Body of pancreas (tissue), 4 donors: Measurements from ENCODE around the gene PSD. TPM values are rescaled to one million over a fixed set of nuclear protein-coding genes. Genes with fewer than 3 reads are reported as not detected.

Experiments used
- ATAC-seq: fragments of 150-250 bp; one replicate; pipeline ENCODE4 v1.9.1; 2016
- DNase-seq, 4 donors: peaks; one replicate each; pipeline ENCODE4 v3.0.0-alpha.2; 2019
- H3K27ac ChIP-seq, 4 donors: fragments of 200-600 bp; sonication (generic); 1 replicate in 3 of 4; 2 replicates in 1 of 4; pipeline versions ENCODE4 v1.5.1 to v1.6.1; 2016 to 2019; ENCODE audit warnings: mild to moderate bottlenecking in 1 of 4, mixed read lengths in 1 of 4, moderate library complexity in 1 of 4
- H3K27me3 ChIP-seq, 2 donors: fragments of 200-600 bp; sonication (generic); one replicate each; pipeline ENCODE4 v1.6.0; 2016; ENCODE audit warnings: mild to moderate bottlenecking in 1 of 2
- H3K36me3 ChIP-seq, 2 donors: fragments of 200-600 bp; sonication (generic); replicated peaks in 1 of 2; 2 replicates each; pipeline ENCODE4 v1.5.1; 2016; ENCODE audit warnings: low read depth in 2 of 2; ENCODE audit not compliant: insufficient read depth in 1 of 2
- H3K4me1 ChIP-seq: fragments of 200-600 bp; sonication (generic); one replicate; pipeline ENCODE4 v1.6.0; 2016
- H3K4me3 ChIP-seq, 2 donors: fragments of 200-600 bp; sonication (generic); 1 replicate in 1 of 2; 2 replicates in 1 of 2; pipeline ENCODE4 v1.5.1; 2016 to 2019
- H3K9me3 ChIP-seq, 3 donors: fragments of 200-600 bp; sonication (generic); 1 replicate in 2 of 3; 2 replicates in 1 of 3; pipeline ENCODE4 v1.5.1; 2016
- CTCF ChIP-seq, 7 experiments: fragments of 450-650 bp in 4 of 7; fragments of 200-600 bp in 3 of 7; sonication (generic) in 3 of 7; IDR thresholded peaks; one replicate each; pipeline ENCODE4 v1.5.1; 2016 to 2019; ENCODE audit warnings: antibody characterized with exemption in 7 of 7
- POLR2A ChIP-seq, 3 donors: fragments of 450-650 bp; IDR thresholded peaks; one replicate each; pipeline ENCODE4 v1.6.1; 2016; ENCODE audit warnings: antibody characterized with exemption in 3 of 3, mild to moderate bottlenecking in 2 of 3
- WGBS, 2 donors: methylation state at CpG; one replicate each; pipeline ENCODE4 v1.1.5; 2017; 5-methylcytosine and 5-hydroxymethylcytosine counted together
- intact Hi-C: fragments of 100-400 bp; cut with DNase I; formaldehyde crosslinking; loops from one replicate; pipeline ENCODE4 v1.15.1; 2023
- total RNA-seq, 2 donors: library from RNA; depleted of rRNA; stranded (reverse); fragments of >200 nt; gene quantifications; one replicate each; pipeline ENCODE4 v1.1.0, GENCODE V29; 2016

Gene PSD
- total RNA-seq: 1 to 10 TPM; 2.6 to 5.3 TPM

GRCh38 chr10:102418622-102419268 lies at the start of gene PSD:
Gene PSD, minus strand, starts transcription at chr10:102418785. Its CDS starts 1,747 bp downstream, at chr10:102417038.
- Histone ChIP-seq H3K27ac (no peak within 1 kb of the TSS), H3K9me3 (no peaks in the 10 kb centered on the region), H3K4me3 (peak within 1 kb of the TSS; percentile 1 to 27), H3K36me3 (no peaks in the 10 kb centered on the region), H3K4me1 (peaks cover 38% of the 10 kb centered on the region), H3K27me3 (no peaks in the 10 kb centered on the region)
- TF ChIP-seq POLR2A (IDR thresholded peaks at IDR 0.05): no peak
- TF ChIP-seq CTCF (IDR thresholded peaks at IDR 0.05): no peak
- DNase-seq (no peak), ATAC-seq (no peak)
- intact Hi-C loops: no loop called here
- WGBS, 2 donors: 2 to 8% methylated on average over 8 to 44 of the region's 45 CpGs

- Histone ChIP-seq H3K27ac (peak overlapping the region in 1 of 4 donors; percentile 12), H3K4me1 (peaks cover 4% of the 10 kb centered on the region), H3K4me3 (no peak overlapping the region), H3K9me3 (no peaks in the 10 kb centered on the region), H3K36me3 (no peaks in the 10 kb centered on the region), H3K27me3 (no peaks in the 10 kb centered on the region)
- intact Hi-C loops: no loop called here
- WGBS, 2 donors: 24 to 31% methylated on average over 6 of the region's 6 CpGs
- ATAC-seq (peak; percentile 43), DNase-seq (peak; percentile 36 to 66 (median 48))
- TF ChIP-seq POLR2A (IDR thresholded peaks at IDR 0.05): no peak
- TF ChIP-seq CTCF (IDR thresholded peaks at IDR 0.05): no peak
Measured at GRCh38 chr10:102467971-102468438, 49.4 kb upstream of the PSD start.

- no peak overlapping the region for H3K27ac ChIP-seq
- intact Hi-C loops: no loop called here
Measured at GRCh38 chr10:102467318-102467717, 48.7 kb upstream of the PSD start.

GRCh38 chr10:102465466-102465865 lies 46.9 kb upstream of the PSD start:
- no peaks in the 10 kb centered on the region for H3K27me3 ChIP-seq
- no peak overlapping the region for H3K4me3 ChIP-seq
- 55 to 61% methylated on average over 3 of the region's 3 CpGs for WGBS, 2 donors
- DNase-seq (no peak), ATAC-seq (no peak)
- TF ChIP-seq POLR2A (IDR thresholded peaks at IDR 0.05): no peak
- no peak overlapping the region for H3K27ac ChIP-seq
- intact Hi-C loops: no loop called here
- peaks cover 16% of the 10 kb centered on the region for H3K4me1 ChIP-seq
- H3K36me3 ChIP-seq: no peaks in the 10 kb centered on the region
- no peaks in the 10 kb centered on the region for H3K9me3 ChIP-seq

More at GRCh38 chr10:102467318-102467717, 48.7 kb upstream of the PSD start:
- Histone ChIP-seq H3K4me1 (peaks cover 4% of the 10 kb centered on the region), H3K4me3 (no peak overlapping the region), H3K36me3 (no peaks in the 10 kb centered on the region), H3K27me3 (no peaks in the 10 kb centered on the region), H3K9me3 (no peaks in the 10 kb centered on the region)
- no peak for TF ChIP-seq POLR2A (IDR thresholded peaks at IDR 0.05)
- no peak for ATAC-seq
- DNase-seq: no peak
- 84 to 85% methylated on average over 6 of the region's 6 CpGs for WGBS, 2 donors

- H3K4me1 ChIP-seq: peaks cover 16% of the 10 kb centered on the region
- no peak for TF ChIP-seq POLR2A (IDR thresholded peaks at IDR 0.05)
- no peak for TF ChIP-seq CTCF (IDR thresholded peaks at IDR 0.05)
- H3K27me3 ChIP-seq: no peaks in the 10 kb centered on the region
- no peaks in the 10 kb centered on the region for H3K9me3 ChIP-seq
- no peak overlapping the region for H3K4me3 ChIP-seq
- no peak overlapping the region for H3K27ac ChIP-seq
- H3K36me3 ChIP-seq: no peaks in the 10 kb centered on the region
- DNase-seq (no peak), ATAC-seq (no peak)
- WGBS, 2 donors: 83 to 100% methylated on average over 1 to 10 of the region's 10 CpGs
- intact Hi-C loops: no loop called here
Measured at GRCh38 chr10:102463983-102464382, 45.4 kb upstream of the PSD start.
